Measurements from ENCODE around the gene DDX59.

- TF ChIP-seq, protein P1, sequence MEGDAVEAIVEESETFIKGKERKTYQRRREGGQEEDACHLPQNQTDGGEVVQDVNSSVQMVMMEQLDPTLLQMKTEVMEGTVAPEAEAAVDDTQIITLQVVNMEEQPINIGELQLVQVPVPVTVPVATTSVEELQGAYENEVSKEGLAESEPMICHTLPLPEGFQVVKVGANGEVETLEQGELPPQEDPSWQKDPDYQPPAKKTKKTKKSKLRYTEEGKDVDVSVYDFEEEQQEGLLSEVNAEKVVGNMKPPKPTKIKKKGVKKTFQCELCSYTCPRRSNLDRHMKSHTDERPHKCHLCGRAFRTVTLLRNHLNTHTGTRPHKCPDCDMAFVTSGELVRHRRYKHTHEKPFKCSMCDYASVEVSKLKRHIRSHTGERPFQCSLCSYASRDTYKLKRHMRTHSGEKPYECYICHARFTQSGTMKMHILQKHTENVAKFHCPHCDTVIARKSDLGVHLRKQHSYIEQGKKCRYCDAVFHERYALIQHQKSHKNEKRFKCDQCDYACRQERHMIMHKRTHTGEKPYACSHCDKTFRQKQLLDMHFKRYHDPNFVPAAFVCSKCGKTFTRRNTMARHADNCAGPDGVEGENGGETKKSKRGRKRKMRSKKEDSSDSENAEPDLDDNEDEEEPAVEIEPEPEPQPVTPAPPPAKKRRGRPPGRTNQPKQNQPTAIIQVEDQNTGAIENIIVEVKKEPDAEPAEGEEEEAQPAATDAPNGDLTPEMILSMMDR (IDR thresholded peaks at IDR 0.05; ENCODE audit: poor library complexity): no peak
- TF ChIP-seq EZH2 (IDR thresholded peaks at IDR 0.05; ENCODE audit: borderline replicate concordance): no peak
Observed at GRCh38 chr1:200665861-200666260, 3.8 kb downstream of the DDX59 start.
